HEK293 (cell line): ENCODE results near the gene GTPBP6.

Source experiments
- FEZF1 ChIP-seq: fragments of 450-650 bp; formaldehyde crosslinking; IDR thresholded peaks from 2 replicates; pipeline ENCODE4 v1.5.1; 2016; ENCODE audit warnings: missing biosample characterization, missing genetic modification characterization
- PATZ1 ChIP-seq: fragments of 450-650 bp; formaldehyde crosslinking; IDR thresholded peaks from 2 replicates; pipeline ENCODE4 v1.5.1; 2016; ENCODE audit warnings: missing biosample characterization, missing genetic modification characterization
- REST ChIP-seq: fragments of 450-650 bp; formaldehyde crosslinking; IDR thresholded peaks from 2 replicates; pipeline ENCODE4 v1.5.1; 2016; ENCODE audit warnings: missing biosample characterization, missing genetic modification characterization
- TCF7L2 ChIP-seq: IDR thresholded peaks from 2 replicates; pipeline ENCODE4 v1.6.1; 2011; ENCODE audit warnings: low read depth, mild to moderate bottlenecking, inconsistent platforms, low read length, moderate library complexity, borderline replicate concordance
- ZBTB1 ChIP-seq: fragments of 450-650 bp; formaldehyde crosslinking; IDR thresholded peaks from 2 replicates; pipeline ENCODE4 v1.5.1; 2016; ENCODE audit warnings: missing biosample characterization, missing genetic modification characterization
- ZNF10 ChIP-seq: fragments of 450-650 bp; formaldehyde crosslinking; IDR thresholded peaks from 2 replicates; pipeline ENCODE4 v1.5.1; 2017; ENCODE audit warnings: missing biosample characterization, missing genetic modification characterization
- ZNF621 ChIP-seq: fragments of 450-650 bp; formaldehyde crosslinking; IDR thresholded peaks from 2 replicates; pipeline ENCODE4 v1.5.1; 2017; ENCODE audit warnings: missing biosample characterization, missing genetic modification characterization
- ZNF623 ChIP-seq: fragments of 450-650 bp; formaldehyde crosslinking; IDR thresholded peaks from 2 replicates; pipeline ENCODE4 v1.5.1; 2016; ENCODE audit warnings: missing biosample characterization, missing genetic modification characterization
- ZNF707 ChIP-seq: fragments of 450-650 bp; formaldehyde crosslinking; IDR thresholded peaks from 2 replicates; pipeline ENCODE4 v1.5.1; 2016; ENCODE audit warnings: missing biosample characterization, missing genetic modification characterization
- ZNF830 ChIP-seq: fragments of 450-650 bp; IDR thresholded peaks from 2 replicates; pipeline ENCODE4 v1.5.0; 2018; ENCODE audit warnings: missing biosample characterization, missing genetic modification characterization, low read depth, mild to moderate bottlenecking, moderate library complexity
- TF ChIP-seq, protein P1 (sequence below): fragments of 450-650 bp; formaldehyde crosslinking; IDR thresholded peaks from 2 replicates; pipeline ENCODE4 v1.5.1; 2016; ENCODE audit warnings: missing biosample characterization, missing genetic modification characterization

GRCh38 chrX:338281-338835, 19.8 kb upstream of the GTPBP6 start:
- TF ChIP-seq, protein P1, sequence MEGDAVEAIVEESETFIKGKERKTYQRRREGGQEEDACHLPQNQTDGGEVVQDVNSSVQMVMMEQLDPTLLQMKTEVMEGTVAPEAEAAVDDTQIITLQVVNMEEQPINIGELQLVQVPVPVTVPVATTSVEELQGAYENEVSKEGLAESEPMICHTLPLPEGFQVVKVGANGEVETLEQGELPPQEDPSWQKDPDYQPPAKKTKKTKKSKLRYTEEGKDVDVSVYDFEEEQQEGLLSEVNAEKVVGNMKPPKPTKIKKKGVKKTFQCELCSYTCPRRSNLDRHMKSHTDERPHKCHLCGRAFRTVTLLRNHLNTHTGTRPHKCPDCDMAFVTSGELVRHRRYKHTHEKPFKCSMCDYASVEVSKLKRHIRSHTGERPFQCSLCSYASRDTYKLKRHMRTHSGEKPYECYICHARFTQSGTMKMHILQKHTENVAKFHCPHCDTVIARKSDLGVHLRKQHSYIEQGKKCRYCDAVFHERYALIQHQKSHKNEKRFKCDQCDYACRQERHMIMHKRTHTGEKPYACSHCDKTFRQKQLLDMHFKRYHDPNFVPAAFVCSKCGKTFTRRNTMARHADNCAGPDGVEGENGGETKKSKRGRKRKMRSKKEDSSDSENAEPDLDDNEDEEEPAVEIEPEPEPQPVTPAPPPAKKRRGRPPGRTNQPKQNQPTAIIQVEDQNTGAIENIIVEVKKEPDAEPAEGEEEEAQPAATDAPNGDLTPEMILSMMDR (tag by site-specific recombination): no peak
- TF ChIP-seq ZNF623 (tag by site-specific recombination) (no peak), ZNF10 (tag by site-specific recombination) (no peak), PATZ1 (tag by site-specific recombination) (no peak), ZNF707 (tag by site-specific recombination) (no peak), ZNF830 (tag by site-specific recombination) (no peak), ZBTB1 (tag by site-specific recombination) (no peak), TCF7L2 (no peak), REST (tag by site-specific recombination) (no peak), FEZF1 (tag by site-specific recombination) (no peak), ZNF621 (tag by site-specific recombination) (no peak)
